GM19238 (cell line): Measurements from ENCODE around the gene OOSP3.
"Not testable (repeated sequence)": the region's sequence is repeated elsewhere in the genome, so short reads cannot be mapped to it uniquely, and the experiment has no call there.

ENCODE experiments used
- DNase-seq: peaks from one replicate; pipeline ENCODE4 v3.0.0; 2011; ENCODE audit warnings: low spot score; ENCODE audit not compliant: insufficient read length

The OOSP3 gene

GRCh38 chr11:59878575-59878974 is at the start of gene OOSP3:
TSS of gene OOSP3 (plus strand) at chr11:59878782. CDS start at chr11:59878809, 27 bp downstream.
- no peak for DNase-seq

- no peak for DNase-seq
These were observed 49.2 kb upstream of the OOSP3 start for GRCh38 chr11:59829358-59829757.

GRCh38 chr11:59833602-59834001 is 45.0 kb upstream of the OOSP3 start:
- no peak for DNase-seq

GRCh38 chr11:59839615-59840014 is 39.0 kb upstream of the OOSP3 start:
- no peak for DNase-seq

GRCh38 chr11:59841514-59841913 is 37.1 kb upstream of the OOSP3 start:
- DNase-seq, result no peak

- no peak for DNase-seq
These were observed 36.3 kb upstream of the OOSP3 start for GRCh38 chr11:59842316-59842715.

GRCh38 chr11:59845399-59845798 is 33.2 kb upstream of the OOSP3 start, which contains the start of gene CBLIF:
TSS of gene CBLIF (minus strand) at chr11:59845499. CDS start at chr11:59845453, 46 bp downstream.
- DNase-seq, result no peak

GRCh38 chr11:59846556-59846955 is 32.0 kb upstream of the OOSP3 start:
- DNase-seq, result no peak

- no peak for DNase-seq
These were observed 31.0 kb upstream of the OOSP3 start for GRCh38 chr11:59847626-59848025.

- not testable (repeated sequence) for DNase-seq
These were observed 30.1 kb upstream of the OOSP3 start for GRCh38 chr11:59848439-59848838.

- DNase-seq, result no peak
These were observed 29.5 kb upstream of the OOSP3 start for GRCh38 chr11:59849129-59849528.

- not testable (repeated sequence) for DNase-seq
These were observed 29.0 kb upstream of the OOSP3 start for GRCh38 chr11:59849551-59849950.

- not testable (repeated sequence) for DNase-seq
These were observed 27.2 kb upstream of the OOSP3 start for GRCh38 chr11:59851416-59851815.

- DNase-seq, result no peak
These were observed 23.7 kb upstream of the OOSP3 start for GRCh38 chr11:59854871-59855270.

- DNase-seq, result no peak
These were observed 20.8 kb upstream of the OOSP3 start for GRCh38 chr11:59857439-59858434.

- no peak for DNase-seq
These were observed 18.9 kb upstream of the OOSP3 start for GRCh38 chr11:59859673-59860072.

GRCh38 chr11:59862252-59862651 is 16.3 kb upstream of the OOSP3 start:
- no peak for DNase-seq

GRCh38 chr11:59865031-59865430 is 13.6 kb upstream of the OOSP3 start:
- no peak for DNase-seq

- DNase-seq, result no peak
These were observed 12.2 kb upstream of the OOSP3 start, which contains the start of gene TCN1 for GRCh38 chr11:59866397-59866796. TSS of gene TCN1 (minus strand) at chr11:59866487. CDS start at chr11:59866470, 17 bp downstream.

GRCh38 chr11:59866836-59867235 is 11.7 kb upstream of the OOSP3 start:
- no peak for DNase-seq

GRCh38 chr11:59867946-59868345 is 10.6 kb upstream of the OOSP3 start:
- no peak for DNase-seq

- DNase-seq, result no peak
These were observed 6.5 kb upstream of the OOSP3 start for GRCh38 chr11:59872076-59872475.
